Trophoblast cell (in vitro differentiated cells and primary cell): ENCODE measurements around the gene SMIM11.

Experiments
- DNase-seq, 2 donors: peaks; one replicate each; pipeline ENCODE4 v3.0.0-alpha.2; 2016
- H2AFZ ChIP-seq: 2 replicates; pipeline ENCODE4 v1.6.1; 2013; ENCODE audit warnings: low read length, moderate library complexity, mild to moderate bottlenecking; ENCODE audit not compliant: insufficient read depth, poor library complexity
- H2AK5ac ChIP-seq: 2 replicates; pipeline ENCODE4 v1.6.1; 2013; ENCODE audit warnings: mild to moderate bottlenecking, low read length
- H2BK120ac ChIP-seq: 2 replicates; pipeline ENCODE4 v1.6.1; 2013; ENCODE audit warnings: low read length, mild to moderate bottlenecking, moderate library complexity; ENCODE audit not compliant: insufficient read depth, poor library complexity
- H2BK12ac ChIP-seq: 2 replicates; pipeline ENCODE4 v1.6.1; 2013; ENCODE audit warnings: mild to moderate bottlenecking, low read length, moderate library complexity
- H2BK5ac ChIP-seq: 2 replicates; pipeline ENCODE4 v1.6.1; 2013; ENCODE audit warnings: low read length, low read depth, moderate library complexity, mild to moderate bottlenecking; ENCODE audit not compliant: poor library complexity
- H3K14ac ChIP-seq: 2 replicates; pipeline ENCODE4 v1.6.1; 2013; ENCODE audit warnings: mild to moderate bottlenecking, low read length
- H3K18ac ChIP-seq: 2 replicates; pipeline ENCODE4 v1.6.1; 2013; ENCODE audit warnings: mild to moderate bottlenecking, low read length
- H3K23ac ChIP-seq: 2 replicates; pipeline ENCODE4 v1.6.1; 2013; ENCODE audit warnings: low read length
- H3K27ac ChIP-seq: 2 replicates; pipeline ENCODE4 v1.5.1; 2013; ENCODE audit warnings: low read depth, mild to moderate bottlenecking, inconsistent platforms, low read length, moderate library complexity
- H3K27me3 ChIP-seq: 2 replicates; pipeline ENCODE4 v1.6.1; 2013; ENCODE audit warnings: inconsistent platforms, mild to moderate bottlenecking, low read length, moderate library complexity; ENCODE audit not compliant: insufficient read depth
- H3K36me3 ChIP-seq, 2 experiments: 1 replicate in 1 of 2; 2 replicates in 1 of 2; pipeline ENCODE4 v1.6.1; 2013; ENCODE audit warnings: low read length in 2 of 2, mild to moderate bottlenecking in 2 of 2, moderate library complexity in 1 of 2; ENCODE audit not compliant: insufficient read depth in 2 of 2, control insufficient read depth in 1 of 2
- H3K4ac ChIP-seq: 2 replicates; pipeline ENCODE4 v1.6.1; 2013; ENCODE audit warnings: low read depth, mild to moderate bottlenecking, low read length, moderate library complexity
- H3K4me1 ChIP-seq, 2 experiments: 1 replicate in 1 of 2; 2 replicates in 1 of 2; pipeline ENCODE4 v1.6.1; 2013; ENCODE audit warnings: low read length in 2 of 2, mild to moderate bottlenecking in 2 of 2, moderate library complexity in 1 of 2; ENCODE audit not compliant: insufficient read depth in 2 of 2, control insufficient read depth in 1 of 2
- H3K4me2 ChIP-seq: 2 replicates; pipeline ENCODE4 v1.6.1; 2013; ENCODE audit warnings: inconsistent platforms, mild to moderate bottlenecking, low read length, moderate library complexity
- H3K4me3 ChIP-seq: 2 replicates; pipeline ENCODE4 v1.5.1; 2013; ENCODE audit warnings: mild to moderate bottlenecking, low read depth, low read length, inconsistent platforms
- H3K79me1 ChIP-seq: one replicate; pipeline ENCODE4 v1.6.1; 2013; ENCODE audit warnings: low read length
- H3K79me2 ChIP-seq: 2 replicates; pipeline ENCODE4 v1.6.1; 2013; ENCODE audit warnings: low read length, mild to moderate bottlenecking; ENCODE audit not compliant: control insufficient read depth, insufficient read depth, poor library complexity
- H3K9ac ChIP-seq: 2 replicates; pipeline ENCODE4 v1.6.1; 2013; ENCODE audit warnings: mild to moderate bottlenecking, low read length
- H3K9me3 ChIP-seq: 2 replicates; pipeline ENCODE4 v1.6.1; 2013; ENCODE audit warnings: low read depth, mild to moderate bottlenecking, control low read depth, inconsistent platforms, low read length; ENCODE audit not compliant: insufficient read depth
- H4K12ac ChIP-seq: 2 replicates; pipeline ENCODE4 v1.6.1; 2013; ENCODE audit warnings: low read depth, mild to moderate bottlenecking, low read length, moderate library complexity
- H4K8ac ChIP-seq: 2 replicates; pipeline ENCODE4 v1.6.1; 2013; ENCODE audit warnings: low read depth, mild to moderate bottlenecking, low read length, moderate library complexity
- H4K91ac ChIP-seq: one replicate; pipeline ENCODE4 v1.6.1; 2013; ENCODE audit warnings: low read depth, mild to moderate bottlenecking, low read length, moderate library complexity
- WGBS: extraction: QIAGEN DNeasy Blood & Tissue Kit; methylation state at CpG from one replicate; pipeline ENCODE4 v1.1.7; 2013; ENCODE audit warnings: missing lambda C conversion rate; ENCODE audit not compliant: insufficient read length, insufficient coverage; ENCODE audit errors: extremely low coverage; 5-methylcytosine and 5-hydroxymethylcytosine counted together

SMIM11 gene

GRCh38 chr21:34353182-34353581, 22.1 kb upstream of the SMIM11 start:
- Histone ChIP-seq H2AFZ (no peak overlapping the region), H4K8ac (no peak overlapping the region), H3K4me1 (no peaks in the 10 kb centered on the region), H3K18ac (no peak overlapping the region), H2AK5ac (no peak overlapping the region), H4K91ac (no peak overlapping the region), H3K27me3 (no peaks in the 10 kb centered on the region), H3K36me3 (no peaks in the 10 kb centered on the region), H2BK12ac (no peak overlapping the region), H3K23ac (no peak overlapping the region), H4K12ac (no peak overlapping the region), H3K14ac (no peak overlapping the region), H3K27ac (no peak overlapping the region), H2BK5ac (no peak overlapping the region), H3K4me2 (no peak overlapping the region), H3K9ac (no peak overlapping the region), H3K4ac (no peak overlapping the region), H3K4me3 (no peak overlapping the region), H3K9me3 (no peaks in the 10 kb centered on the region), H3K79me1 (no peaks in the 10 kb centered on the region), H3K79me2 (no peaks in the 10 kb centered on the region), H2BK120ac (no peak overlapping the region)
- DNase-seq = no peak
- no CpG with 5 or more reads among the region's 6 CpGs for WGBS

- Histone ChIP-seq H3K14ac (no peak overlapping the region), H4K91ac (no peak overlapping the region), H3K4me1 (no peaks in the 10 kb centered on the region), H2BK12ac (no peak overlapping the region), H3K27ac (no peak overlapping the region), H3K4me2 (no peak overlapping the region), H4K8ac (no peak overlapping the region), H3K27me3 (no peaks in the 10 kb centered on the region), H3K9ac (no peak overlapping the region), H2BK120ac (no peak overlapping the region), H2AK5ac (no peak overlapping the region), H3K23ac (no peak overlapping the region), H3K79me2 (no peaks in the 10 kb centered on the region), H3K79me1 (no peaks in the 10 kb centered on the region), H3K36me3 (no peaks in the 10 kb centered on the region), H2AFZ (no peak overlapping the region), H3K18ac (no peak overlapping the region), H4K12ac (no peak overlapping the region), H3K9me3 (no peaks in the 10 kb centered on the region), H3K4me3 (no peak overlapping the region), H3K4ac (no peak overlapping the region), H2BK5ac (no peak overlapping the region)
- no peak for DNase-seq
- WGBS = no CpG with 5 or more reads among the region's 4 CpGs
Measured at GRCh38 chr21:34354836-34355235, 20.5 kb upstream of the SMIM11 start.

GRCh38 chr21:34355570-34355969, 19.7 kb upstream of the SMIM11 start:
- no peak overlapping the region for H4K8ac ChIP-seq
- H2BK12ac ChIP-seq = no peak overlapping the region
- no peak overlapping the region for H2BK5ac ChIP-seq
- H3K36me3 ChIP-seq = no peaks in the 10 kb centered on the region
- H4K12ac ChIP-seq = no peak overlapping the region
- H3K79me1 ChIP-seq = no peaks in the 10 kb centered on the region
- H3K9me3 ChIP-seq = no peaks in the 10 kb centered on the region
- no peak overlapping the region for H3K27ac ChIP-seq
- no peak overlapping the region for H3K4me2 ChIP-seq
- H3K4me3 ChIP-seq = no peak overlapping the region
- no peak overlapping the region for H3K9ac ChIP-seq
- H2AFZ ChIP-seq = no peak overlapping the region
- no peak overlapping the region for H2AK5ac ChIP-seq
- H3K4me1 ChIP-seq = no peaks in the 10 kb centered on the region
- no peak overlapping the region for H3K23ac ChIP-seq
- H4K91ac ChIP-seq = no peak overlapping the region
- no peak overlapping the region for H2BK120ac ChIP-seq
- H3K14ac ChIP-seq = no peak overlapping the region
- no CpG with 5 or more reads among the region's 5 CpGs for WGBS
- no peaks in the 10 kb centered on the region for H3K27me3 ChIP-seq
- H3K79me2 ChIP-seq = no peaks in the 10 kb centered on the region
- H3K4ac ChIP-seq = no peak overlapping the region
- H3K18ac ChIP-seq = no peak overlapping the region
- no peak for DNase-seq

- H3K18ac ChIP-seq = no peak overlapping the region
- H3K4ac ChIP-seq = no peak overlapping the region
- no peak overlapping the region for H3K4me3 ChIP-seq
- no peak overlapping the region for H2AFZ ChIP-seq
- H3K4me1 ChIP-seq = no peaks in the 10 kb centered on the region
- H3K27me3 ChIP-seq = no peaks in the 10 kb centered on the region
- H4K91ac ChIP-seq = no peak overlapping the region
- H3K36me3 ChIP-seq = no peaks in the 10 kb centered on the region
- no peak overlapping the region for H2BK120ac ChIP-seq
- H4K12ac ChIP-seq = no peak overlapping the region
- H3K9ac ChIP-seq = no peak overlapping the region
- no peaks in the 10 kb centered on the region for H3K79me2 ChIP-seq
- no peak overlapping the region for H3K14ac ChIP-seq
- H4K8ac ChIP-seq = no peak overlapping the region
- H3K9me3 ChIP-seq = no peaks in the 10 kb centered on the region
- WGBS = no CpG with 5 or more reads among the region's 2 CpGs
- no peak overlapping the region for H3K4me2 ChIP-seq
- H2BK5ac ChIP-seq = no peak overlapping the region
- no peak overlapping the region for H3K27ac ChIP-seq
- H2BK12ac ChIP-seq = no peak overlapping the region
- H2AK5ac ChIP-seq = no peak overlapping the region
- no peaks in the 10 kb centered on the region for H3K79me1 ChIP-seq
- H3K23ac ChIP-seq = no peak overlapping the region
- no peak for DNase-seq
Measured at GRCh38 chr21:34357889-34358288, 17.4 kb upstream of the SMIM11 start.
